B cell (primary cell): Measurements from ENCODE around the gene SLC25A25. TPM values are rescaled to one million over a fixed set of nuclear protein-coding genes. Genes with fewer than 3 reads are reported as not detected.

Experiments
- ATAC-seq: fragments of 200-7000 bp; cut with Tn5 transposase; one replicate; pipeline ENCODE4 v1.10.0; 2021; ENCODE audit warnings: low read depth, mild to moderate bottlenecking, moderate number of reproducible peaks, moderate library complexity
- CTCF ChIA-PET: fragments of 350-600 bp; sonication (Branson Sonifier 250); formaldehyde crosslinking; loops from one replicate; lab custom pipeline; 2021; ENCODE audit warnings: antibody characterized with exemption, inconsistent platforms; lab: Charles Lee
- POLR2A ChIA-PET: fragments of 350-600 bp; sonication (Branson Sonifier 250); formaldehyde crosslinking; loops from one replicate; lab custom pipeline; 2021; ENCODE audit warnings: antibody characterized with exemption; lab: Charles Lee
- DNase-seq: peaks from one replicate; pipeline ENCODE4 v3.0.0; 2013
- H2AFZ ChIP-seq: 2 replicates; pipeline ENCODE4 v1.6.1; 2012; ENCODE audit warnings: mild to moderate bottlenecking, low read depth, low read length; ENCODE audit not compliant: insufficient read depth, poor library complexity, severe bottlenecking
- H3K27ac ChIP-seq, 2 donors: 1 replicate in 1 of 2; 2 replicates in 1 of 2; pipeline ENCODE4 v1.5.1; 2012 to 2013; ENCODE audit warnings: low read length in 2 of 2, mild to moderate bottlenecking in 2 of 2, moderate library complexity in 1 of 2
- H3K27me3 ChIP-seq, 4 experiments: fragments of 200-600 bp in 1 of 4; sonication (generic) in 1 of 4; replicated peaks in 1 of 4; 1 replicate in 2 of 4; 2 replicates in 2 of 4; pipeline versions ENCODE4 v1.6.1 to v1.7.0; 2013 to 2016; ENCODE audit warnings: low read length in 3 of 4, mild to moderate bottlenecking in 2 of 4, mixed read lengths in 1 of 4, moderate library complexity in 1 of 4; ENCODE audit not compliant: insufficient read depth in 4 of 4, control insufficient read depth in 3 of 4; ENCODE audit errors: control extremely low read depth in 1 of 4
- H3K36me3 ChIP-seq, 2 experiments: replicated peaks in 1 of 2; 1 replicate in 1 of 2; 2 replicates in 1 of 2; pipeline versions ENCODE4 v1.6.1 to v1.7.1; 2013; ENCODE audit warnings: low read length in 1 of 2; ENCODE audit not compliant: insufficient read depth in 2 of 2, control insufficient read depth in 1 of 2; ENCODE audit errors: control extremely low read depth in 1 of 2, extremely low read depth in 1 of 2
- H3K4me1 ChIP-seq, 2 donors: fragments of 200-600 bp in 1 of 2; sonication (generic) in 1 of 2; 1 replicate in 1 of 2; 2 replicates in 1 of 2; pipeline versions ENCODE4 v1.5.1 to v1.6.1; 2013 to 2017; ENCODE audit warnings: low read length in 2 of 2; ENCODE audit not compliant: control insufficient read depth in 2 of 2, insufficient read depth in 2 of 2
- H3K4me2 ChIP-seq: replicated peaks from 2 replicates; pipeline ENCODE3; 2012; ENCODE audit warnings: mild to moderate bottlenecking, low read depth, low read length; ENCODE audit not compliant: poor library complexity, severe bottlenecking
- H3K4me3 ChIP-seq, 5 experiments: fragments of 200-600 bp in 1 of 5; sonication (generic) in 1 of 5; 1 replicate in 3 of 5; 2 replicates in 2 of 5; pipeline versions ENCODE4 v1.5.1 to v1.7.0; 2011 to 2016; ENCODE audit warnings: low read length in 4 of 5, mild to moderate bottlenecking in 4 of 5, low read depth in 2 of 5, control low read depth in 1 of 5, moderate library complexity in 1 of 5; ENCODE audit not compliant: insufficient read depth in 1 of 5; ENCODE audit errors: control extremely low read depth in 1 of 5, extremely low read depth in 1 of 5
- H3K79me2 ChIP-seq: fragments of 200-600 bp; sonication (generic); one replicate; pipeline ENCODE4 v1.6.0; 2016; ENCODE audit warnings: low read length; ENCODE audit not compliant: control insufficient read depth, insufficient read depth
- H3K9ac ChIP-seq: fragments of 200-600 bp; sonication (generic); 2 replicates; pipeline ENCODE4 v1.6.1; 2017; ENCODE audit warnings: mild to moderate bottlenecking, low read length, moderate library complexity
- H3K9me3 ChIP-seq, 3 donors: one replicate each; pipeline versions ENCODE4 v1.6.1 to v1.7.1; 2013; ENCODE audit warnings: low read length in 2 of 3; ENCODE audit not compliant: control insufficient read depth in 2 of 3, insufficient read depth in 1 of 3; ENCODE audit errors: control extremely low read depth in 1 of 3
- H4K20me1 ChIP-seq: 2 replicates; pipeline ENCODE4 v1.6.0; 2012; ENCODE audit warnings: mild to moderate bottlenecking, low read length; ENCODE audit not compliant: insufficient read depth, control insufficient read depth, poor library complexity, severe bottlenecking
- H3K27ac Mint-ChIP-seq: one replicate; pipeline ENCODE4 v1.8.0; 2021; ENCODE audit warnings: mixed read lengths
- H3K27me3 Mint-ChIP-seq: one replicate; pipeline ENCODE4 v1.8.0; 2021; ENCODE audit warnings: mixed read lengths
- H3K4me1 Mint-ChIP-seq: one replicate; pipeline ENCODE4 v1.8.0; 2021; ENCODE audit warnings: mixed read lengths
- H3K4me3 Mint-ChIP-seq: one replicate; pipeline ENCODE4 v1.8.0; 2021; ENCODE audit warnings: mixed read lengths
- H3K9me3 Mint-ChIP-seq: one replicate; pipeline ENCODE4 v1.8.0; 2022; ENCODE audit warnings: mixed read lengths; ENCODE audit not compliant: insufficient read depth
- EZH2 ChIP-seq: IDR thresholded peaks from 2 replicates; pipeline ENCODE4 v1.6.1; 2012; ENCODE audit warnings: borderline replicate concordance, low read depth, mild to moderate bottlenecking, moderate library complexity, low read length; ENCODE audit not compliant: insufficient read depth, poor library complexity, severe bottlenecking
- WGBS: methylation state at CpG from one replicate; pipeline ENCODE4 v1.1.5; 2013; ENCODE audit warnings: missing lambda C conversion rate; ENCODE audit not compliant: insufficient coverage; 5-methylcytosine and 5-hydroxymethylcytosine counted together
- intact Hi-C: fragments of 100-400 bp; cut with micrococcal nuclease; formaldehyde crosslinking; loops from one replicate; pipeline ENCODE4 v1.10.0; 2022
- polyA plus RNA-seq: library from polyadenylated mRNA; depleted of rRNA; stranded (reverse); fragments of >200 nt; gene quantifications from 2 replicates; pipeline ENCODE4 v1.2.3, GENCODE V29; 2012
- total RNA-seq, 2 donors: library from RNA; stranded (reverse); fragments of 120-200 nt in 1 of 2; gene quantifications; 1 replicate in 1 of 2; 2 replicates in 1 of 2; pipeline versions ENCODE4 v1.2.3 to v1.2.4, GENCODE V29; 2013 to 2022
- TF ChIP-seq, protein P1 (sequence below): fragments of 200-600 bp; IDR thresholded peaks from one replicate; pipeline ENCODE4 v1.8.0; 2022; ENCODE audit warnings: antibody characterized with exemption, mild to moderate bottlenecking

The SLC25A25 gene
- total and polyA plus RNA-seq, 2 donors (not counting 1 experiment from before 2014, with no cell fraction given): 12.1 to 18.6 TPM

DNA sequence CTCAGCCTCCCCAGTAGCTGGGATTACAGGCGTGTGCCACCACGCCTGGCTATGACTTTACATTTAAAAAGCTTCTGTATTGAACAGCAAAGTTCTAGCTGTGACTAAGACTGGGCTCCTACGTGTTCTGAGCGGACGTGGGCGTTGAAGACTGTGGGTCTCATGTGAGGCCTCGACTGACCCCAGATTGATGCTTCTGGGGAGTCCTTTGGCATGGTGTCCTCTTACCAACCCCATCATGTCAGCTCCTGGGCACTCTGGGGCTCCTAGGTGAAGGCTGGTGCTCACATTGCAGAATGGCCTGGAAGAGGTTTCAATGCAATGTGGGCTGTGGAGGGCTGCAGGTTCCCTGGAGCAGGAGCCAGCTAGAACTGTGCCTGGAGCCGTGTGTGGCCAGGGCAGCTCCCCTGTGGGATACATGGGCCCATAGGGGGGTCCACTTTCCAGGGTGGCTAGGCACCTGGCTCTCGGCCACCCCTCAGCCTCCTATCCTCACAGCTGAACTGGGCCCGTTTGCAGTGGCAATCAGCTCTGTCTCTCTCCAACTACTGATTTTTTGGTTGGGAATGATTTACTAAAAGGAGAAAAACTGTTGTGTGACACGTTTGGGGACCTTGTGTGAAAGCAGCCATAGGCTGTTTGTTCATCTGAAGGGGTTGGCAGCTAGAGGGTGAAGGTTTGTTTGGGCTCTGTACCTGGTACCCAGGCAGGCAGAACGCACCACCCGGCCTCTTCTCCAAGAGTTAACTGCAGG is 29.7 kb downstream of the SLC25A25 start:
- H3K27ac ChIP-seq: no peak overlapping the region
- H3K36me3 ChIP-seq: peaks cover 0 to 21% of the 10 kb centered on the region in 2 experiments
- H3K9ac ChIP-seq: no peak overlapping the region
- Mint-ChIP-seq H3K27me3 (no peaks in the 10 kb centered on the region), H3K4me1 (peaks cover 39% of the 10 kb centered on the region), H3K9me3 (no peaks in the 10 kb centered on the region), H3K27ac (no peak overlapping the region), H3K4me3 (no peak overlapping the region)
- H3K4me3 ChIP-seq: no peak overlapping the region
- WGBS: 77% methylated on average over 10 of the region's 13 CpGs
- TF ChIP-seq, protein P1, sequence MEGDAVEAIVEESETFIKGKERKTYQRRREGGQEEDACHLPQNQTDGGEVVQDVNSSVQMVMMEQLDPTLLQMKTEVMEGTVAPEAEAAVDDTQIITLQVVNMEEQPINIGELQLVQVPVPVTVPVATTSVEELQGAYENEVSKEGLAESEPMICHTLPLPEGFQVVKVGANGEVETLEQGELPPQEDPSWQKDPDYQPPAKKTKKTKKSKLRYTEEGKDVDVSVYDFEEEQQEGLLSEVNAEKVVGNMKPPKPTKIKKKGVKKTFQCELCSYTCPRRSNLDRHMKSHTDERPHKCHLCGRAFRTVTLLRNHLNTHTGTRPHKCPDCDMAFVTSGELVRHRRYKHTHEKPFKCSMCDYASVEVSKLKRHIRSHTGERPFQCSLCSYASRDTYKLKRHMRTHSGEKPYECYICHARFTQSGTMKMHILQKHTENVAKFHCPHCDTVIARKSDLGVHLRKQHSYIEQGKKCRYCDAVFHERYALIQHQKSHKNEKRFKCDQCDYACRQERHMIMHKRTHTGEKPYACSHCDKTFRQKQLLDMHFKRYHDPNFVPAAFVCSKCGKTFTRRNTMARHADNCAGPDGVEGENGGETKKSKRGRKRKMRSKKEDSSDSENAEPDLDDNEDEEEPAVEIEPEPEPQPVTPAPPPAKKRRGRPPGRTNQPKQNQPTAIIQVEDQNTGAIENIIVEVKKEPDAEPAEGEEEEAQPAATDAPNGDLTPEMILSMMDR: no peak
- TF ChIP-seq EZH2: no peak
- H4K20me1 ChIP-seq: peaks cover 61% of the 10 kb centered on the region
- H3K4me1 ChIP-seq: peaks cover 29 to 39% of the 10 kb centered on the region in 2 donors
- H3K79me2 ChIP-seq: peaks cover 66% of the 10 kb centered on the region
- intact Hi-C loops: no loop called here
- ATAC-seq (no peak), DNase-seq (no peak)
- ChIA-PET CTCF (interaction anchor here (1.4 kb wide), 1 partner anchor 20 kb away, joined by 4 read pairs; no protein-coding TSS in a partner anchor), POLR2A (no interaction called here)
- no peaks in the 10 kb centered on the region for H3K27me3 ChIP-seq
- no peak overlapping the region for H3K4me2 ChIP-seq
- no peak overlapping the region for H2AFZ ChIP-seq
- H3K9me3 ChIP-seq: no peaks in the 10 kb centered on the region
